ENCODE data around the gene TSEN15. TPM values are rescaled to one million over a fixed set of nuclear protein-coding genes. Genes with fewer than 3 reads are reported as not detected.

The TSEN15 gene
- total RNA-seq, 4 donors from 2014 or later: 2.6 to 16.5 (median 8.0) TPM

DNA sequence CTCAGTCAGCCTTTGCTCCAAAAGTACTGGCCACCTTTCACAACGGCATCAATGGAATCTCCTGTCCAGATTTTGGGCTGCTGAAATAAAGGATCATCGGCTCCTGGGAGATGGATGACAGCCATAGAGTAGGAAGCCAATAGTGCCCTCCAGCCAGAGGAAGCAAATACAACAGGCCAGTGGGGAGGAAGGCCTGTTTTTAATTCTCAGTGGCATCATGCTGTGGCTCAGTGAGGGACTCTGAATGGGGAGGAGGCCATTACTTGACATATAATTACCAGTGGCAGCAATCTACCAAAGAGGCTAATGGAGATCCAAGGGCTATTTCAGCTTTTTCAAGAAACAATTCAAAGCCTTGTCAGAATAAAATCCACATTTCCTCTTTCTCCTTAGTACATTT lies 40.7 kb upstream of the TSEN15 start:
- no peaks in the 10 kb centered on the region for H3K36me3 ChIP-seq
- no peaks in the 10 kb centered on the region for H3K9me3 ChIP-seq
- H3K4me3 ChIP-seq: no peak overlapping the region
- no peak for DNase-seq
- no peak for TF ChIP-seq EP300 (IDR thresholded peaks at IDR 0.05; ENCODE audit: low read depth)
- TF ChIP-seq POLR2AphosphoS5 (IDR thresholded peaks at IDR 0.05): no peak
- TF ChIP-seq CTCF (IDR thresholded peaks at IDR 0.05): no peak
- no peak for TF ChIP-seq POLR2A (IDR thresholded peaks at IDR 0.05)
- WGBS, 2 donors (ENCODE audit: low coverage in 1 of 2): 61% methylated on average over 2 of the region's 2 CpGs; no CpG with 5 or more reads in 1 of the 2 donors
- no peaks in the 10 kb centered on the region for H3K4me1 ChIP-seq
- in situ Hi-C loops (cut with MboI; ENCODE audit: low pct_ligation_motif_present in 1 of 4, low pct_unique_long_range_greater_than_20kb in 1 of 4, low sequenced_read_pairs in 3 of 4): no loop called here
- intact Hi-C loops (cut with DNase I; ENCODE audit: low total_unique reads): no loop called here
- no peaks in the 10 kb centered on the region for H3K27me3 ChIP-seq
- H3K27ac ChIP-seq: no peak overlapping the region

DNA sequence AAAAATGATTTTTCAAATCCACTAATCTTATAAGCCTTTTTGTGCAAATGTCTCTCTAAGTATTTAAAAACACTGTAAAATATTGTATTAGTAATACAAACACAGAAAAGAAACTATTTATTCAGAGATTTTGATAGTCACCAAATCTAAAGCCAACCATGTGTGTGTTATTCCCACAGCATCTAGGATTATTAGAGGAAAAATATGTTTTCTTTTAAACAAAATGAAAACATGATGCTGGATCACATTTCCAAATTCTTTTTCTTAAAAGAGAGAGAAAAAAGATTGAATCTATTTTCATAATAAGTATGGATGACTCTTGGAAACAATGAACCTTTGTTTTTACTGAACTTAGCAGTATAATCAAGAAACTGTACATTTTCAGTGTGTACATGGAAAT lies 39.3 kb upstream of the TSEN15 start:
- H3K4me1 ChIP-seq: no peaks in the 10 kb centered on the region
- intact Hi-C loops (cut with DNase I; ENCODE audit: low total_unique reads): no loop called here
- TF ChIP-seq POLR2AphosphoS5 (IDR thresholded peaks at IDR 0.05) (no peak), CTCF (IDR thresholded peaks at IDR 0.05) (no peak), EP300 (IDR thresholded peaks at IDR 0.05; ENCODE audit: low read depth) (no peak), POLR2A (IDR thresholded peaks at IDR 0.05) (no peak)
- H3K27ac ChIP-seq: no peak overlapping the region
- no peaks in the 10 kb centered on the region for H3K36me3 ChIP-seq
- no peak overlapping the region for H3K4me3 ChIP-seq
- in situ Hi-C loops (cut with MboI; ENCODE audit: low pct_ligation_motif_present in 1 of 4, low pct_unique_long_range_greater_than_20kb in 1 of 4, low sequenced_read_pairs in 3 of 4): no loop called here
- H3K27me3 ChIP-seq: no peaks in the 10 kb centered on the region
- no peak for DNase-seq
- H3K9me3 ChIP-seq: no peaks in the 10 kb centered on the region

- Histone ChIP-seq H3K4me3 (no peak overlapping the region), H3K27me3 (no peaks in the 10 kb centered on the region), H3K9me3 (no peaks in the 10 kb centered on the region), H3K4me1 (peaks cover 0 to 5% (median 0%) of the 10 kb centered on the region in 4 donors), H3K27ac (no peak overlapping the region), H3K36me3 (no peaks in the 10 kb centered on the region)
- intact Hi-C loops (cut with DNase I; ENCODE audit: low total_unique reads): no loop called here
- in situ Hi-C loops (cut with MboI; ENCODE audit: low pct_ligation_motif_present in 1 of 4, low pct_unique_long_range_greater_than_20kb in 1 of 4, low sequenced_read_pairs in 3 of 4): no loop called here
- TF ChIP-seq CTCF (IDR thresholded peaks at IDR 0.05) (no peak), POLR2A (IDR thresholded peaks at IDR 0.05) (no peak), POLR2AphosphoS5 (IDR thresholded peaks at IDR 0.05) (no peak), EP300 (IDR thresholded peaks at IDR 0.05; ENCODE audit: low read depth) (no peak)
- DNase-seq: no peak
- 82 to 90% methylated on average over 2 of the region's 2 CpGs for WGBS, 2 donors (ENCODE audit: low coverage in 1 of 2)
Measured at GRCh38 chr1:184014271-184014670, 37.3 kb upstream of the TSEN15 start.

GRCh38 chr1:184016169-184016568 lies 35.4 kb upstream of the TSEN15 start:
- no peak for DNase-seq
- WGBS, 2 donors (ENCODE audit: low coverage in 1 of 2): 59 to 66% methylated on average over 2 of the region's 2 CpGs
- intact Hi-C loops (cut with DNase I; ENCODE audit: low total_unique reads): no loop called here
- no peak for TF ChIP-seq POLR2A (IDR thresholded peaks at IDR 0.05)
- TF ChIP-seq POLR2AphosphoS5 (IDR thresholded peaks at IDR 0.05): no peak
- TF ChIP-seq CTCF (IDR thresholded peaks at IDR 0.05): no peak
- TF ChIP-seq EP300 (IDR thresholded peaks at IDR 0.05; ENCODE audit: low read depth): no peak
- Histone ChIP-seq H3K27me3 (no peaks in the 10 kb centered on the region), H3K36me3 (no peaks in the 10 kb centered on the region), H3K9me3 (no peaks in the 10 kb centered on the region), H3K4me3 (no peak overlapping the region), H3K4me1 (peaks cover 0 to 5% (median 0%) of the 10 kb centered on the region in 4 donors), H3K27ac (no peak overlapping the region)
- in situ Hi-C loops (cut with MboI; ENCODE audit: low pct_ligation_motif_present in 1 of 4, low pct_unique_long_range_greater_than_20kb in 1 of 4, low sequenced_read_pairs in 3 of 4): no loop called here

Data from transverse colon (tissue), 4 donors.